Right lobe of liver (tissue), 6 donors: ENCODE results near the gene UBE2S. TPM values are rescaled to one million over a fixed set of nuclear protein-coding genes. Genes with fewer than 3 reads are reported as not detected.
A peak's percentile ranks its signal among the peaks of the same experiment; 100 is the strongest.

Source experiments
- ATAC-seq, 4 donors: fragments of 200-7000 bp; cut with Tn5 transposase; one replicate each; pipeline ENCODE4 v1.9.1; 2020; ENCODE audit warnings: mild to moderate bottlenecking in 4 of 4, moderate library complexity in 4 of 4
- DNase-seq, 3 donors: peaks; one replicate each; pipeline ENCODE4 v3.0.0-alpha.2; 2020
- H3K27ac ChIP-seq, 3 donors: fragments of 200-600 bp; one replicate each; pipeline ENCODE4 v1.8.0; 2022
- H3K27me3 ChIP-seq, 2 donors: fragments of 200-600 bp; one replicate each; pipeline ENCODE4 v1.8.0; 2022
- H3K36me3 ChIP-seq, 4 donors: fragments of 200-600 bp; sonication (generic) in 1 of 4; one replicate each; pipeline versions ENCODE4 v1.5.1 to v1.8.0; 2017 to 2022; ENCODE audit warnings: control low read depth in 1 of 4
- H3K4me1 ChIP-seq, 4 donors: fragments of 200-600 bp; sonication (generic) in 1 of 4; one replicate each; pipeline versions ENCODE4 v1.5.1 to v1.8.0; 2017 to 2022; ENCODE audit warnings: control low read depth in 1 of 4
- H3K4me3 ChIP-seq, 3 donors: fragments of 200-600 bp; one replicate each; pipeline ENCODE4 v1.8.0; 2022
- H3K9me3 ChIP-seq, 4 donors: fragments of 200-600 bp; sonication (generic) in 1 of 4; one replicate each; pipeline versions ENCODE4 v1.5.1 to v1.8.0; 2017 to 2022; ENCODE audit warnings: control low read depth in 1 of 4
- POLR2A ChIP-seq: fragments of 450-650 bp; IDR thresholded peaks from one replicate; pipeline ENCODE4 v1.6.1; 2017; ENCODE audit warnings: antibody characterized with exemption, mild to moderate bottlenecking
- WGBS: methylation state at CpG from one replicate; pipeline ENCODE4 v1.1.6; 2018; ENCODE audit warnings: low coverage, low lambda C conversion rate; ENCODE audit not compliant: insufficient coverage; ENCODE audit errors: missing lambda C conversion rate; 5-methylcytosine and 5-hydroxymethylcytosine counted together
- intact Hi-C, 2 donors: fragments of 100-400 bp; cut with DNase I; formaldehyde crosslinking; loops; one replicate each; pipeline versions ENCODE4 v1.11.2 to v1.14.1; 2022
- total RNA-seq, 6 experiments: library from RNA; depleted of rRNA in 2 of 6; stranded (reverse); fragments of >200 nt in 2 of 6; fragmentation: NEBNext Ultra II Directional in 3 of 6; extraction: Animal tissue kit (Norgen Biotek cat#: 25700) in 3 of 6; gene quantifications; one replicate each; pipeline versions ENCODE4 v1.1.0 to v1.2.4, GENCODE V29; 2016 to 2023
- TF ChIP-seq, protein P1 (sequence below), 4 donors: fragments of 200-600 bp in 3 of 4; fragments of 450-650 bp in 1 of 4; IDR thresholded peaks; one replicate each; pipeline versions ENCODE4 v1.5.1 to v1.8.0; 2016 to 2022; ENCODE audit warnings: antibody characterized with exemption in 4 of 4, mild to moderate bottlenecking in 2 of 4
- donor health status: DM: no; HTN: yes; CAD: no.
- donor health status: DM: no; HTN: no; CAD: no.
- donor health status: DM: no; HTN: no; CAD: no.
- donor health status: DM: no; HTN: yes; CAD: no.
- donor health status: DM: no; HTN: yes; CAD: no.

The UBE2S gene
- total RNA-seq, 6 experiments from 2014 or later: 4.3 to 16.4 (median 9.1) TPM

- 3% methylated on average over 17 of the region's 24 CpGs for WGBS
- no peak overlapping the region for H3K27ac ChIP-seq
- intact Hi-C loops: no loop called here
- H3K4me1 ChIP-seq: peaks cover 0 to 6% (median 0%) of the 10 kb centered on the region in 4 donors
- H3K9me3 ChIP-seq: no peaks in the 10 kb centered on the region
- H3K36me3 ChIP-seq: no peaks in the 10 kb centered on the region
- TF ChIP-seq, protein P1, sequence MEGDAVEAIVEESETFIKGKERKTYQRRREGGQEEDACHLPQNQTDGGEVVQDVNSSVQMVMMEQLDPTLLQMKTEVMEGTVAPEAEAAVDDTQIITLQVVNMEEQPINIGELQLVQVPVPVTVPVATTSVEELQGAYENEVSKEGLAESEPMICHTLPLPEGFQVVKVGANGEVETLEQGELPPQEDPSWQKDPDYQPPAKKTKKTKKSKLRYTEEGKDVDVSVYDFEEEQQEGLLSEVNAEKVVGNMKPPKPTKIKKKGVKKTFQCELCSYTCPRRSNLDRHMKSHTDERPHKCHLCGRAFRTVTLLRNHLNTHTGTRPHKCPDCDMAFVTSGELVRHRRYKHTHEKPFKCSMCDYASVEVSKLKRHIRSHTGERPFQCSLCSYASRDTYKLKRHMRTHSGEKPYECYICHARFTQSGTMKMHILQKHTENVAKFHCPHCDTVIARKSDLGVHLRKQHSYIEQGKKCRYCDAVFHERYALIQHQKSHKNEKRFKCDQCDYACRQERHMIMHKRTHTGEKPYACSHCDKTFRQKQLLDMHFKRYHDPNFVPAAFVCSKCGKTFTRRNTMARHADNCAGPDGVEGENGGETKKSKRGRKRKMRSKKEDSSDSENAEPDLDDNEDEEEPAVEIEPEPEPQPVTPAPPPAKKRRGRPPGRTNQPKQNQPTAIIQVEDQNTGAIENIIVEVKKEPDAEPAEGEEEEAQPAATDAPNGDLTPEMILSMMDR (IDR thresholded peaks at IDR 0.05): no peak
- TF ChIP-seq POLR2A: no peak
- ATAC-seq (no peak), DNase-seq (no peak)
- peak overlapping the region; percentile 1 to 36 (median 4) for H3K4me3 ChIP-seq
- H3K27me3 ChIP-seq: peaks cover 0 to 11% of the 10 kb centered on the region in 2 donors
Observed at GRCh38 chr19:55353356-55353802, 54.2 kb downstream of the UBE2S start.

- Histone ChIP-seq H3K27ac (no peak overlapping the region), H3K4me1 (peaks cover 0 to 6% (median 0%) of the 10 kb centered on the region in 4 donors), H3K4me3 (no peak overlapping the region), H3K36me3 (no peaks in the 10 kb centered on the region), H3K9me3 (no peaks in the 10 kb centered on the region), H3K27me3 (peaks cover 0 to 11% of the 10 kb centered on the region in 2 donors)
- DNase-seq: no peak
- no peak for ATAC-seq
- intact Hi-C loops: no loop called here
- 68% methylated on average over 18 of the region's 25 CpGs for WGBS
- TF ChIP-seq, protein P1 (IDR thresholded peaks at IDR 0.05): no peak
- TF ChIP-seq POLR2A: no peak
Observed at GRCh38 chr19:55352549-55353145, 54.9 kb downstream of the UBE2S start.

GRCh38 chr19:55352040-55352439, 55.5 kb downstream of the UBE2S start:
- H3K4me3 ChIP-seq: no peak overlapping the region
- intact Hi-C loops: no loop called here
- H3K4me1 ChIP-seq: peaks cover 0 to 6% (median 0%) of the 10 kb centered on the region in 4 donors
- DNase-seq: no peak
- no CpG with 5 or more reads among the region's 6 CpGs for WGBS
- no peaks in the 10 kb centered on the region for H3K9me3 ChIP-seq
- ATAC-seq: no peak
- TF ChIP-seq POLR2A: no peak
- TF ChIP-seq, protein P1 (IDR thresholded peaks at IDR 0.05): no peak
- peaks cover 0 to 11% of the 10 kb centered on the region in 2 donors for H3K27me3 ChIP-seq
- no peaks in the 10 kb centered on the region for H3K36me3 ChIP-seq
- H3K27ac ChIP-seq: no peak overlapping the region

- no peak overlapping the region for H3K27ac ChIP-seq
- no peak overlapping the region for H3K4me3 ChIP-seq
- peaks cover 0 to 11% of the 10 kb centered on the region in 2 donors for H3K27me3 ChIP-seq
- no peak for TF ChIP-seq POLR2A
- TF ChIP-seq, protein P1 (IDR thresholded peaks at IDR 0.05): no peak
- H3K4me1 ChIP-seq: peaks cover 0 to 6% (median 0%) of the 10 kb centered on the region in 4 donors
- H3K36me3 ChIP-seq: no peaks in the 10 kb centered on the region
- WGBS: 48% methylated on average over 7 of the region's 11 CpGs
- DNase-seq (no peak), ATAC-seq (no peak)
- no peaks in the 10 kb centered on the region for H3K9me3 ChIP-seq
- intact Hi-C loops: no loop called here
Observed at GRCh38 chr19:55350620-55351315, 56.8 kb downstream of the UBE2S start.

Other genes with a start within 250 kb of the UBE2S start
- gene DNAAF3, start 241.2 kb downstream of the UBE2S start, total RNA-seq: 1 to 10 TPM in 2 of 6 experiments, under 1 TPM in 4; 0.22 to 4.3 (median 0.49) TPM
- 1 to 10 TPM in 1 of 6 experiments, under 1 TPM in 1, not detected in 4; 0.06 to 1.7 TPM for gene SYT5, start 227.5 kb downstream of the UBE2S start, total RNA-seq
- gene PTPRH, start 198.3 kb downstream of the UBE2S start, total RNA-seq: 10 to 100 TPM in 3 of 6 experiments, 1 to 10 TPM in 3; 4.2 to 25.9 (median 12.9) TPM
- gene TMEM86B, start 179.0 kb downstream of the UBE2S start, total RNA-seq: 10 to 100 TPM in 5 of 6 experiments, 1 to 10 TPM in 1; 8.8 to 22.2 (median 14.0) TPM
- 10 to 100 TPM; 26.4 to 39.6 (median 30.2) TPM for gene PPP6R1, start 148.8 kb downstream of the UBE2S start, total RNA-seq
- 10 to 100 TPM; 11.3 to 28.3 (median 15.6) TPM for gene HSPBP1, start 127.7 kb downstream of the UBE2S start, total RNA-seq
- gene BRSK1, start 123.8 kb downstream of the UBE2S start, total RNA-seq: under 1 TPM in 3 of 6 experiments, not detected in 3; 0.20 to 0.29 (median 0.24) TPM
- 1 to 10 TPM; 1.1 to 5.6 (median 2.2) TPM for gene TMEM150B, start 82.4 kb downstream of the UBE2S start, total RNA-seq
- 1 to 10 TPM; 2.3 to 5.3 (median 3.7) TPM for gene KMT5C, start 67.9 kb downstream of the UBE2S start, total RNA-seq
- gene COX6B2, start 53.1 kb downstream of the UBE2S start, total RNA-seq: not detected
- gene GARIN5B, start 44.5 kb downstream of the UBE2S start, total RNA-seq: not detected
- gene IL11, start 37.3 kb downstream of the UBE2S start, total RNA-seq: not detected
- not detected for gene TMEM190, start 31.0 kb downstream of the UBE2S start, total RNA-seq
- gene TMEM238, start 23.5 kb downstream of the UBE2S start, total RNA-seq: 10 to 100 TPM; 10.8 to 19.7 (median 14.8) TPM
- gene RPL28, start 21.9 kb downstream of the UBE2S start, total RNA-seq: 100 to 1,000 TPM; 305 to 530 (median 455) TPM
- gene SHISA7, start 35.5 kb upstream of the UBE2S start, total RNA-seq: under 1 TPM in 1 of 6 experiments, not detected in 5; 0.04 TPM
- gene ISOC2, start 53.9 kb upstream of the UBE2S start, total RNA-seq: 100 to 1,000 TPM in 3 of 6 experiments, 10 to 100 TPM in 3; 69.4 to 222 (median 100) TPM
- not detected for gene C19orf85, start 57.0 kb upstream of the UBE2S start, total RNA-seq
- gene ZNF628, start 68.8 kb upstream of the UBE2S start, total RNA-seq: 1 to 10 TPM; 3.4 to 9.2 (median 4.4) TPM
- gene NAT14, start 77.4 kb upstream of the UBE2S start, total RNA-seq: 1 to 10 TPM; 2.5 to 6.0 (median 3.9) TPM
- gene SSC5D, start 80.6 kb upstream of the UBE2S start, total RNA-seq: 1 to 10 TPM in 4 of 6 experiments, under 1 TPM in 2; 0.35 to 1.6 (median 1.2) TPM
- gene SBK2, start 129.3 kb upstream of the UBE2S start, total RNA-seq: not detected
- gene SBK3, start 137.8 kb upstream of the UBE2S start, total RNA-seq: under 1 TPM in 2 of 6 experiments, not detected in 4; 0.33 to 0.56 TPM
- 1 to 10 TPM; 1.9 to 4.6 (median 3.6) TPM for gene ZNF579, start 173.1 kb upstream of the UBE2S start, total RNA-seq
- 10 to 100 TPM in 1 of 6 experiments, 1 to 10 TPM in 5; 3.0 to 13.1 (median 5.1) TPM for gene FIZ1, start 191.7 kb upstream of the UBE2S start, total RNA-seq
- gene ZNF524, start 192.5 kb upstream of the UBE2S start, total RNA-seq: 10 to 100 TPM in 4 of 6 experiments, 1 to 10 TPM in 2; 8.2 to 21.0 (median 11.3) TPM
- gene ZNF865, start 197.9 kb upstream of the UBE2S start, total RNA-seq: 1 to 10 TPM; 4.2 to 6.0 (median 4.7) TPM
- 1 to 10 TPM; 2.9 to 5.5 (median 4.1) TPM for gene ZNF784, start 216.8 kb upstream of the UBE2S start, total RNA-seq
- gene ZNF580, start 233.2 kb upstream of the UBE2S start, total RNA-seq: 10 to 100 TPM in 1 of 6 experiments, 1 to 10 TPM in 5; 5.4 to 11.6 (median 6.5) TPM
- gene ZNF581, start 235.9 kb upstream of the UBE2S start, total RNA-seq: 1 to 10 TPM; 2.7 to 7.3 (median 5.1) TPM
- gene CCDC106, start 240.4 kb upstream of the UBE2S start, total RNA-seq: 10 to 100 TPM in 3 of 6 experiments, 1 to 10 TPM in 3; 6.1 to 19.7 (median 9.8) TPM
- 10 to 100 TPM; 55.1 to 75.6 (median 63.5) TPM for gene U2AF2, start 247.2 kb upstream of the UBE2S start, total RNA-seq